ENCODE results near the gene PTH2R.
"Not testable (repeated sequence)": the region's sequence is repeated elsewhere in the genome, so short reads cannot be mapped to it uniquely, and the experiment has no call there.

PTH2R gene, protein sequence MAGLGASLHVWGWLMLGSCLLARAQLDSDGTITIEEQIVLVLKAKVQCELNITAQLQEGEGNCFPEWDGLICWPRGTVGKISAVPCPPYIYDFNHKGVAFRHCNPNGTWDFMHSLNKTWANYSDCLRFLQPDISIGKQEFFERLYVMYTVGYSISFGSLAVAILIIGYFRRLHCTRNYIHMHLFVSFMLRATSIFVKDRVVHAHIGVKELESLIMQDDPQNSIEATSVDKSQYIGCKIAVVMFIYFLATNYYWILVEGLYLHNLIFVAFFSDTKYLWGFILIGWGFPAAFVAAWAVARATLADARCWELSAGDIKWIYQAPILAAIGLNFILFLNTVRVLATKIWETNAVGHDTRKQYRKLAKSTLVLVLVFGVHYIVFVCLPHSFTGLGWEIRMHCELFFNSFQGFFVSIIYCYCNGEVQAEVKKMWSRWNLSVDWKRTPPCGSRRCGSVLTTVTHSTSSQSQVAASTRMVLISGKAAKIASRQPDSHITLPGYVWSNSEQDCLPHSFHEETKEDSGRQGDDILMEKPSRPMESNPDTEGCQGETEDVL

GRCh38 chr2:208406474-208407451 lies at the start of gene PTH2R:
PTH2R (plus strand) TSS chr2:208406792; CDS start chr2:208407044, 252 bp downstream.
- DNase-seq: peak; percentile 71

DNA sequence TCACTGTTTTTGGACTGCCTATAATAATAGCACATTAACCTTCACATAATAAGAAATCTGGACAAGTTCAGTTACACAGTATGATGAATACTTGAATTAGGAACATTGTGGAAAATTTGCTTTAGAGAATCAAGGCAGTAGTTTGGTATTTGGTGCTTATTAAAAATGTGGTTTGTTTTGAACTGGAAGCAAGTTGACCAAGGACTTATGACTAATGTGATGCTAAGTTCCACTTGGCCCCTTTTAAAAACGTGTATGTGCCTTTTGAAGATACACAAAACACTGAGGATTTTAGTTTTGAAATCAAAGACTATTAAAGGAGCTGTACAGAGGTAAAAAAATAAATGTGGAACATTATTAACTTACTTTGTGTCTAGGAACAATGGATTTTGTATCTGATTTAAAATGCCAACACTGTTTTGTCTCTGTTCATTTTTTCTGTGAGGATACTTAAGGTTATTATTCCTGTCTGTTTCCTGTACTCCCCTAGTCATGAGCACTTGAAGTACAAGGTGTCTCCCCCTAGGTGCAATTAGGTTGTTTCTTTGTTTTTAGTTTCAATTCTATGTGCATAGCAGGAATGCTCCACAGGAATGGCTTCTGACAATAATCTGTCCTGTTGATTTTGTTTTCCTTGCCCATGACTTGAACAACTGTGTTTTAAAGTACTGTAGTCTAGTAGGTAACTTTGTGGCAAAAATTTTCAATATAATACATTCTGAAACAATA lies 49.6 kb upstream of the PTH2R start:
- no peak for DNase-seq

- DNase-seq: no peak
These were observed 47.6 kb upstream of the PTH2R start for GRCh38 chr2:208358758-208359631.

GRCh38 chr2:208359632-208359986 lies 47.0 kb upstream of the PTH2R start:
- DNase-seq: no peak

DNA sequence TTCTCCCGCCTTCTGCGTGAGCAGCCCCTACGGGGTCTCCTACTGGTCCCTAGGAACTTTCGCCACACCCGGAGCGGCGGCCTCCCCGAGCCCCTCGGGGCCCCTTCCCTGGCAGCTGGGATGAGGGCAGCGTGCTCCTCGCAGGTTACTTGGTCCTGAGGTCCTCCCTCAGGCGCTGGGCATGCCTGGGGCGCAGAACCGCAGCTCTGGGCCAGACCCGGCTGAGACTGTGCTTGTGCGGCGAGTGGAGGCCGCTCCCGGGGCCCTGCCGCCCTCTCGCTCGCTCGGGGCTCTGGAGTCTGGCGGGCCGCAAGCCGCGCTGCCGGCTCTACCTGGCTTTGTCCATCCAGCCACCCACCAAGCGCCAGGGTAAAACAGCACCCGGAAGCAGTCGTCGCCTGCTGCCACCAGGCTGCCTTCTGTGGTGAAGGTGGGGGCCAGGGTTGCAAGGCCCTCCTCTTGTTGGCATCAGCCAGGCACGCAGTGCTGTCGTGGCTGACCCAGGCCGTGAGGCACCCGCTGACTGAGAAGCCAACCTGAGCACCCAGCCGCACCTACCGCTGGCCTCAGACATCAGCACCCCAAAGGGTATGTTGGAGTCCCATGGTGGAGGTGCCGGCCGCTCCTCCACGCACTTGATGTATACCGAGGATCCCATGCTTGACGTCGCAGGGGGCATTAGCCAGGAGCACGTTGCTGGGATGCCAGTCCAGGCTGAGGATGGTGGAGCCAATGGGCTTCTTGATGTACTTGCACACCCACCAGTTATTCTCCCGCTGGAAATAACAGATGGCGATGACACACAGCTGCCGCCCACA lies 46.1 kb upstream of the PTH2R start:
- no peak for DNase-seq

GRCh38 chr2:208361077-208361441 lies 45.5 kb upstream of the PTH2R start:
- no peak for DNase-seq

DNA sequence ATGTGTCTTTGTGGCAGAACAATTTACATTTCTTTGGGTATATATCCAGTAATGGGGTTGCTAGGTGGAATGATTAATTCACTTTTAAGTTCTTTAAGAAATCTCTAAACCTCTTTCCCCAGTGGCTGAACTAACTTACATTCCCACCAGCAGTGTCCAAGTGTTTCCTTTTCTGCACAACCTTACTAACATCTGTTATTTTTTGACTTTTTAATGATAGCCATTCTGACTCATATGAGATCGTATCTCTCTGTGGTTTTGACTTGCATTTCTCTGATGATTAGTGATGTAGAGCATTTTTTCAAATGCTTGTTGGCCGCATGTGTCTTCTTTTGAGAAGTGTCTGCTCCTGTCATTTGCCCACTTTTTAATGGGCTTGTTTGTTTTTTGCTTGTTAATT lies 43.1 kb upstream of the PTH2R start:
- no peak for DNase-seq

DNA sequence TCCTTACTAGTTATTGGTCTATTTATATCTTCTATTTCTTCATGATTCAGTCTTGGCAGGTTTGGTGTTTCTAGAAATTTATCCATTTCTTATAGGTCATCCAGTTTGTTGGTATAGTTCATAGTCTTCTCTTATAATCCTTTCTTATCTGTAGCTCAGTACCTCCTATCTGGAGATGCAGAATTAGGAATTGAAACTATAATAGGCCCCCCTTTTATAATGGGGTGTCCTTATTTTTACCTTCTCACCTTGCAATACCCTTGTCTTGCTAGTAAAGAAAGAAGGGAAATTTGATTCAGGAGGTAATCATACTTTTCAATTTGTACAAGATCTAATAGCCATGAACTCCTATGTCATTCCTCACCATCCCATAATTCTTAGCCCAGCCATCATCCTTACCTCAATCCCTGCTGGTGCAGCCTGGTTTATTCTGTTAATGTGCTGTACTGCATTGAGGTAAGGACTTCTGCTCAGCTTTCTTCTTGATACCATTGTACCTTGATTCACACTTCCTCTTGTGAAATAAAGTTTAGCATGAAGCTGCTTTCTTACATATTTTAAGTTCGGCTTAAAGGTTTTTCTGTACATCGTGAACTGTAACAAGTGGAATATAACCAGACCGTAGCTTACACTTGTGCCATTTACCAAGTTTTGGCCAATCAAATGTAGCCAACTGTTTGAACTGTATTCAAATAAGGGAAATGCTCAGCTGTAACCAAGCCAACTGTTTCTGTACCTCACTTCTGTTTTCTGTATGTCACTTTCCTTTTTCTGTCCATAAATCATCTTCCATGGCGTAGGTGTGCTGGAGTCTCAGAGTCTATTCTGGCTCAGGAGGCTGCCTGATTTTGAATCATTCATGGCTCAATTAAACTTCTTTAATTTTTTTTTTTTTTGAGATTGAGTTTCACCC lies 40.1 kb upstream of the PTH2R start:
- DNase-seq: no peak

- no peak for DNase-seq
These were observed 37.5 kb upstream of the PTH2R start for GRCh38 chr2:208369091-208369490.

GRCh38 chr2:208370881-208371633 lies 35.5 kb upstream of the PTH2R start:
- no peak for DNase-seq

- no peak for DNase-seq
These were observed 35.0 kb upstream of the PTH2R start for GRCh38 chr2:208371634-208371935.

GRCh38 chr2:208373460-208374089 lies 33.0 kb upstream of the PTH2R start:
- peak; percentile 57 for DNase-seq

- DNase-seq: no peak
These were observed 31.0 kb upstream of the PTH2R start for GRCh38 chr2:208375491-208376068.

DNA sequence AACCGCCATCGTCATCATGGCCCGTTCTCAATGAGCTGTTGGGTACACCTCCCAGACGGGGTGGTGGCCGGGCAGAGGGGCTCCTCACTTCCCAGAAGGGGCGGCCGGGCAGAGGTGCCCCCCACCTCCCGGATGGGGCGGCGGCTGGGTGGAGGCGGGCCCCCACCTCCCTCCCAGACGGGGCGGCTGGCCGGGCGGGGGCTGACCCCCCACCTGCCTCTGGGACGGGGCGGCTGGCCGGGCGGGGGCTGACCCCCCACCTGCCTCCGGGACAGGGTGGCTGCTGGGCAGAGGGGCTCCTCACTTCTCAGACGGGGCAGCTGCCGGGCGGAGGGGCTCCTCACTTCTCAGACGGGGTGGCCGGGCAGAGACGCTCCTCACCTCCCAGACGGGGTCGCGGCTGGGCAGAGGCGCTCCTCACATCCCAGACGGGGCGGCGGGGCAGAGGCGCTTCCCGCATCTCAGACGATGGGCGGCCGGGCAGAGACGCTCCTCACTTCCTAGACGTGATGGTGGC lies 29.2 kb upstream of the PTH2R start:
- DNase-seq: not testable (repeated sequence)

DNA sequence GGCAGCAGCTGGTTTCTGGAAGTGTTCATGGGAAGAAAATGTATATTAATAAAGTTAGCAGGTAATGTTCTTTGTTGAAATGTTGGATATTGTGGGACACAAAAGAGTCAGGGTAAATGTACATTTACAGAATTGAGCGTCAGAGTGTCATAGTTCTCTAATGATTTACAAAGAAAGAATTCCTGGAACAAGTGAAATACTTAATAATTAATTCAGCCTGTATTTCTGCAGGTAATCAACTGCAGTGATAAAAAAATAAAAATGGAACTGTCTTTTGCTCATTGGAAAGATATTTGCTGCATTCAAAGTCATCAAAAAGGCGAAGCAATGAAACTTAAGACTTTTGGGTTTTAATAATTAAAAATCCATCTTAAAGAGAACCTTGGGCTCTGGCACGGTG lies 27.4 kb upstream of the PTH2R start:
- DNase-seq: no peak

DNA sequence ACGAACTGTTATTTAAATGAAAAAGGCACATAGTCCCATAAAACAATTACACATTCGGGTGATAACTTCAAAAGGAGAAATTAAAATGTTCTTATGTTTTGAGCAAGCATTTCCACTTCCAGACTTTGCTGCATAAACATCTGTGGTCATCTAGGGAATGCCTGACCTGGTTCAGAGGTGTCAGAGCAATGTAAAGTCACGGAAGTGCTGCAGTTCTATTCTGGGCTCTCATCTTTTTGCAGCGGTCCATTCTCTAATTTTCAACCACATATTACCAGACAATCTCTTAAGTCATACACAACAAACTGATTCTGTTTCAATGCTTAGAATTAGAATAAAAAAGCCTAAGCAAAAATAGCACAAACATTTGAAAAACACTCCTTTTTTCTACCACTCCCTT lies 22.0 kb upstream of the PTH2R start:
- DNase-seq: no peak

GRCh38 chr2:208386541-208386940 lies 20.1 kb upstream of the PTH2R start:
- DNase-seq: no peak

DNA sequence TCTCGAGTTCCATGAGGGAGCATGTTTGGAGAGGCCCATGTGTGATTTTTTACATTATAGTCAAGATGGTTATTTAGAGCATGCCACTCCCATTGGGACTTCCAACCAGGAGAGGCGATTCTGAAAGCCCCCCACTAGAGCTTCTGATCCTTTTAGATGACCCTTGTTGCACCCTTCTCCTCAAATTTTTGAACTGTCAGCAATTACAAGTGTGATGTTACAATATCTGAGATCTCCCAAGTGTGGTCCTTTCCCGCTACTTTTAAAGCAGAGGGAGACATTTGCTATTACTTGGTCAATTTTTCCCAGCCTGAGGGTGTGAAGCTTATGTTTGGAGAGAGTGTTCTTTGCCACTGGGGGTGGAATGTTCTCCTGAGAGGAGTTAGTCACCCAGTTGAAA lies 16.7 kb upstream of the PTH2R start:
- DNase-seq: no peak
